Measurements from ENCODE around the gene TNNT3. TPM values are rescaled to one million over a fixed set of nuclear protein-coding genes. Genes with fewer than 3 reads are reported as not detected.
A peak's percentile ranks its signal among the peaks of the same experiment; 100 is the strongest.

TNNT3 gene
- total RNA-seq, 4 donors from 2014 or later, result 4.4 to 8.6 (median 6.1) TPM

GRCh38 chr11:1896468-1896867, 23.0 kb upstream of the TNNT3 start:
- 73 to 83% methylated on average over 10 of the region's 10 CpGs for WGBS, 2 donors
- H3K4me3 ChIP-seq, result no peak overlapping the region

DNA sequence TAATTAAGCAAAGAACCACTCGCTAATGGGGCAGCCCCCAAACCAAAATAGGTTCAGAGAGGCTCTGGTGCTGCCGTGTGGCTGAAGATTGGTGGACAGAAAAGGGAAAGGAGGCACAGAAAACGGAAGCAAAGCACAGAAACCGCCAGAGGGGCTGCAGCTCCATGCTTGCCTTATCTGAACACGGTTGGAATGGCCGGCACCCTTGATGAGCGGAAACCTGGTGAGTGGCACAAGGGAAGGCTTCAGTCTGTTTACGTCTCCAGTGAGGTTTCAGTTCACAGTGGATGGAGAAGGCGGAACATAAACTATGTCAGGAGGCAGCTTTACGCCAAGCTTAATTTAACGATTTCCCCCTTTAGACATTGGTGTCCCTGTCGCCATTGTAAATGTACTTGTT, 22.6 kb upstream of the TNNT3 start:
- H3K4me3 ChIP-seq, result peak overlapping the region in 2 of 4 donors; percentile 4 to 12
- H3K27me3 ChIP-seq, result no peaks in the 10 kb centered on the region
- DNase-seq (ENCODE audit: low spot score in 2 of 2), result no peak
- WGBS, 2 donors, result 76 to 79% methylated on average over 12 of the region's 12 CpGs
- TF ChIP-seq EP300 (IDR thresholded peaks at IDR 0.05), result no peak
- TF ChIP-seq POLR2A (IDR thresholded peaks at IDR 0.05), result no peak
- TF ChIP-seq CTCF (IDR thresholded peaks at IDR 0.05), result no peak
- no peak overlapping the region for H3K27ac ChIP-seq
- no peaks in the 10 kb centered on the region for H3K36me3 ChIP-seq
- H3K9me3 ChIP-seq, result no peaks in the 10 kb centered on the region
- H3K4me1 ChIP-seq, result no peaks in the 10 kb centered on the region

More at GRCh38 chr11:1896468-1896867, 23.0 kb upstream of the TNNT3 start:
- Histone ChIP-seq H3K27ac (no peak overlapping the region), H3K27me3 (no peaks in the 10 kb centered on the region), H3K36me3 (no peaks in the 10 kb centered on the region), H3K4me1 (peaks cover 0 to 4% (median 0%) of the 10 kb centered on the region in 4 donors), H3K9me3 (no peaks in the 10 kb centered on the region)
- DNase-seq (ENCODE audit: low spot score in 2 of 2), result no peak
- TF ChIP-seq POLR2A (IDR thresholded peaks at IDR 0.05) (no peak), CTCF (IDR thresholded peaks at IDR 0.05) (no peak), EP300 (IDR thresholded peaks at IDR 0.05) (no peak)

GRCh38 chr11:1899090-1899489, 20.4 kb upstream of the TNNT3 start:
- no peak overlapping the region for H3K4me3 ChIP-seq
- H3K4me1 ChIP-seq, result peaks cover 0 to 7% (median 0%) of the 10 kb centered on the region in 4 donors
- no peaks in the 10 kb centered on the region for H3K36me3 ChIP-seq
- no peaks in the 10 kb centered on the region for H3K27me3 ChIP-seq
- no peak for TF ChIP-seq EP300 (IDR thresholded peaks at IDR 0.05)
- no peak for TF ChIP-seq CTCF (IDR thresholded peaks at IDR 0.05)
- TF ChIP-seq POLR2A (IDR thresholded peaks at IDR 0.05), result no peak
- no peak for DNase-seq (ENCODE audit: low spot score in 2 of 2)
- H3K27ac ChIP-seq, result no peak overlapping the region
- H3K9me3 ChIP-seq, result no peaks in the 10 kb centered on the region
- WGBS, 2 donors, result 93 to 95% methylated on average over 4 of the region's 4 CpGs

DNA sequence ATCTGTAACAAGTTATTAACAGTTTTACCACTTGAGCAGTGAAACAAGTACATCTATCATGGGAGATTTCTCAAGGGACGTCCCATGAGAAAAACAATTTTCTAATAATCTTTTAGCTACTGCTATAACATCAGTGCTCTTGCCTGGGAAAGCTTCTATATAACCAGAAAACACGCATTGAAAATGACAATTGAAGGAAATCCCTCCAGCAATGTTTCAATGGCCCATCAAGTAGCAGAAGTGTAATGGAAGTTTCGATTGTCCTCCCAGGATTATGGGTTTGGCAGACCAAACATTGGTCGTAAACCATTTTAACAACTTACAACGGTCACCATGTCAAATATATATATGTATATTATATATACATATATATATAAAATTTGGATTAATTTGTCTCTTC, 19.8 kb upstream of the TNNT3 start:
- peaks cover 0 to 9% (median 0%) of the 10 kb centered on the region in 4 donors for H3K4me1 ChIP-seq
- TF ChIP-seq EP300 (IDR thresholded peaks at IDR 0.05), result no peak
- no peak for TF ChIP-seq POLR2A (IDR thresholded peaks at IDR 0.05)
- no peak for TF ChIP-seq CTCF (IDR thresholded peaks at IDR 0.05)
- 80 to 82% methylated on average over 5 of the region's 5 CpGs for WGBS, 2 donors
- H3K4me3 ChIP-seq, result no peak overlapping the region
- no peaks in the 10 kb centered on the region for H3K27me3 ChIP-seq
- no peaks in the 10 kb centered on the region for H3K36me3 ChIP-seq
- H3K9me3 ChIP-seq, result no peaks in the 10 kb centered on the region
- no peak overlapping the region for H3K27ac ChIP-seq
- DNase-seq (ENCODE audit: low spot score in 2 of 2), result no peak

- Histone ChIP-seq H3K27me3 (no peaks in the 10 kb centered on the region), H3K9me3 (no peaks in the 10 kb centered on the region), H3K27ac (peak overlapping the region in 3 of 4 donors; percentile 48 to 77 (median 77)), H3K36me3 (no peaks in the 10 kb centered on the region), H3K4me1 (peaks cover 0 to 50% (median 13%) of the 10 kb centered on the region in 4 donors), H3K4me3 (no peak overlapping the region)
- DNase-seq (ENCODE audit: low spot score in 2 of 2), result no peak
- TF ChIP-seq POLR2A (IDR thresholded peaks at IDR 0.05) (no peak), EP300 (IDR thresholded peaks at IDR 0.05) (no peak), CTCF (IDR thresholded peaks at IDR 0.05) (no peak)
- WGBS, 2 donors, result 25 to 31% methylated on average over 5 of the region's 5 CpGs
Observed at GRCh38 chr11:1906181-1906580, 13.3 kb upstream of the TNNT3 start.
